Left forelimb (tissue), 1 donor: ENCODE measurements around the gene PPP4R1.

Source experiments
- DNase-seq: peaks from one replicate; pipeline ENCODE4 v3.0.0-alpha.2; 2018; ENCODE audit warnings: low spot score

The PPP4R1 gene

DNA sequence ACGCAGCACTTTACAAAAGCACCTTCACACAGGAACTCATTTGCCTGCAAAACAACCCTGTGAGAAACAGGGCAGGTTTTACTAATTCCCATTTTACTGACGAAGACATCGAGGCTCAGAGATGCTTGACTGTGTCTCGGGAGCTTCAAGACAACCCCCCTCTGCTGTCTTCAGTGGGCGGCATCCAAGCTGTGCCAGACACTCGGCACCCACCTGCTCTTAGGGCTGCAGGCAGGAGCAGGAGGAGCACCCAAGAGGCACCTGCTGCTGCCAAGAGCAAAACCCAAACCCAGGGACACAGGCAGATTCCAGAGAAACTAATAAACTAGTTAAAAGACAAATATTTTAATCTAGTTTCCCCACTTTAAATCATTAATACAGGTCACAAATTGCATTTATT lies 67.9 kb downstream of the PPP4R1 start:
- DNase-seq = no peak

DNA sequence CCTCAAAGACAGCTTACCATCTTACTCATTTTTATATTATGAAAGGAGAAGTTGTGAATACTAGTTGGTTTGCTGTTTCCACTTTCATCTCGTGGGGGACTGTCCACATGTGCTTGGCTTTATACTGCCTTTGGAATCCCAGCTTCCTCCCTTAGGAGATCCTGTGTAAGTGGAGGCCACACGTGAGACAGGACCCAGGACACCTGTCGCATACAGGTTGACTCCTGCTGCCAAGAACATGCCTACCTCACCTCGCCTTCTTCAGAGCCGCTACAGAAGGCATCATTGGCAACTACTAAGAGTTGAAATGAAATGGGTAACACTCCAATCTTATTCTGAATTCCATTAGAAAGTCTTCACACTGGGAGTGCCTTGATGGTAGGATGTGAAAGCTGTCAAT lies 69.3 kb downstream of the PPP4R1 start:
- no peak for DNase-seq

DNA sequence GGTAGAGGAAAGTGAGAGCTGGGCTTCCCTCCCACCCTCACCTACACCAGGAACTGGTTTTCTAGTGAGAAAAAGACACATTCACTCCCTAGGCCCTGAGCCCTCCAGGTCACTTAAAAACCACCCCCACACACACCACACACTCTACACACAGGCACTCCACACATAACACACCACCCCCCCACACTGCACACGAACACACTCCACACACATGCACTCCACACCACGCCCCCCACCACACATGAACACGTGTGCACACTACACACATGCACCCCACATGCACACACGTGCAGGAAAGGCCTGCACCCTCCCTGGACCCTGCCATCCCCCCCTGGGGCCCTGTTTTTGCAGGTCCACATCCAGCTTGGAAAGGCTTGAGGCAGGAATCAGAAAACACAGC lies 71.4 kb downstream of the PPP4R1 start:
- DNase-seq = no peak

DNA sequence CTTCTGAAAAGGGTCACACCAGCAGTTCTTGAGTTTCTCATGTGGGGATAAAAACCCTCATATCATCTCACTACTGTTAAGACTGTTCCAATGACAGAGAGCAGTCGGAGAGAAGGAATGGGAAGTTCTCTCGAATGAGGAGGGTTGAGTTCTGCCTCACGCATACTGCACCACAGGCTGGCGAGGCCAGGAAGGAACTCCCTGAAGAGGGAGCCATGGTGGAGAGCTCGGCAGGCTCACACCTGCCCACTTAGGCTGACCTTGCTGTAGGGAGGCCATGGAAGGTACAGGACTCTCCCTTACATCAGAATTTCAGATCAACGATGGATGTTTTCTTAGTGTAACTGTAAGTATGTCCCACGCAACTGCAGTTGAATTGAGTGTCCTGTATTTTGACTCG lies 74.4 kb downstream of the PPP4R1 start:
- no peak for DNase-seq

DNA sequence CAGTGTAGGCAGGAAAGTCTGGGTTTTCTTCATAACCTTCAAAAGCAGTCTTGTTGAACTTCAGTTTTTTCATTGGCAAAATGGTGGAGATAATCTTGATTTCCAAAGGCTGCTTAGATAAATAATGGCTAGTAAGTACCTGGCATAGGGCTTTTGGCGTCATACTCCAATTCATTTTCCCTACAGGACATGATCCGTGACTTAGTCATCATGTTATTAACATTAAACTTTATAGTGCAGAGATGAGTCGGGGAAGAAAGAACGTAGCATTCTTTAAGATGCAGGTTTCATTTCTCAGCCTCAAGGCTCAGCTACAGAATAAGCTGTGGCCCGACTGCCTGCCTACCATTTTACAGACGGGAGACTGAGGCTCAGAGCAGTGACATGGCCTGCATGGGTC lies 75.1 kb downstream of the PPP4R1 start:
- no peak for DNase-seq

DNA sequence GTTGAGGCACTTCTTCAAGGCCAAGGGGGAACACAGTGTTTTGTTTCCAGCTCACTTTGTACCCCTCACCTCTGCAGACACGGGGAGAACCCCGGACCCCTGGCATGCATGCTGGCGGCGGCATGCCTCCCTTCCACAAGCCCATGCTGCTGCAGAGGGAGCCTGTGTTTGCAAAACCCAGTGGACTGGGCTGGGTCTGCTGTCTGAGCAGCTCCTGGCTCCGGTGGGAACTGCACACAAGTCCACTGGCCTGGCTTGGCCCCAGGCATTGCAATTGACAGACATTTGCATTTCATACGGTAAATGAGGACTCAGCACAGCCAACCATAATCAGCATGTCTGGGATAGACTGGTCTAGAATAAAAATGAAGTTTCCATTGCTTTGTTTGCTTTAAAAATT lies 76.7 kb downstream of the PPP4R1 start:
- no peak for DNase-seq

DNA sequence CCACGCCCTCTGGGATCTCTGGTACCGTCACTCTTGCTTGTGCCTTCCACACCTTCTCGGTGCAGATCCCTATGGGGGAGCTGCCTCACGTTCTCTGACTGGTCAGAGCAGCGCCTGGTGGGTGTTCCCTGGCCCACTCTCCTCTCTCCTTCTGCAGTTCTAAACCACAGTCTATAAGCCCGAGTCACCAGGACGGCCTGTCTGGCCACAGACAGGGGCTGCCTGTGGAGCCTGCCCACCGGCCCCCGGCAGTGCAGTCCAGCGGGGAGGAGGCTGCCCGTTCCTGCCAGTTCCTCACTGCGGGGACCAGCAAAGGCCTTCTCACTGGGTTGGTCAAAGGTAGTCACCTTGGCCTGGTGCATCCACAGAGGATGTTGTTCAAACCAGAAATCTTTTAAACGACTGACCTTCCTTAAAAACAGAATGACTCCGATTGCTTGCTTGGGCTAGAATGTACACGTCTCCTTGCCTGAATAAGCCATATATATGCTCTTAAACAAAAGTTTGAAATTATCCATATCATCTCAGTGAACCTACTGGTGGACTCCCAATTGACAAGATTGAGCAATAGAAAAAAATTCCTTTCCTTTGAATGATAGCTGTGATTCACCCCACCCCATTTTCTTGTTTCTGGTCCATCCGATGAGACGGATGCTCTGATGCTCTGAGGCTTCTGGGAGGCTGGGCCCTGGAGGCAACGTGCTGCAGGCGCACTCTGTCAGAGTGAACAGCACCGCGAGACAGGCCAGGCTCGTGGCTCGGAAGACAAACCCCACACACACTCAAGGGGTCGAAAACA lies 77.8 kb downstream of the PPP4R1 start:
- DNase-seq = no peak

DNA sequence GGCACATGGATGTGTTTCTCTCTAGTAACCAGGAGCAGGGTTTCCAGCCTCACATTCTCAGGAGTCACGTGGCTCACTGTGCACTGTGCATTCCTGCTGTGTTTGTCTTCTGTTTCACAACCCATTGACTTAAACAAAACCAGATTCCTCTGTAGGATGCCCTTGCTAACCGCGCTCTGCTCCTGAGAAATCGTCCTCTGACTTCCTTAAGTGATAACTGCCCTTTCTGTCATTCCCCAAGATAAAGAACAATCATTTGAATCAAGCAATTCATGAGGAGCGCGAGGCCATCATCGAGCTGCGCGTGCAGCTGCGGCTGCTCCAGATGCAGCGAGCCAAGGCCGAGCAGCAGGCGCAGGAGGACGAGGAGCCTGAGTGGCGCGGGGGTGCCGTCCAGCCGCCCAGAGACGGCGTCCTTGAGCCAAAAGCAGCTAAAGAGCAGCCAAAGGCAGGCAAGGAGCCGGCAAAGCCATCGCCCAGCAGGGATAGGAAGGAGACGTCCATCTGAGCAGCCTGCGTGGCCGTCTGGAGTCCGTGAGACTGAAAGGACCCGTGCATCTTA lies 78.8 kb downstream of the PPP4R1 start:
- peak; percentile 71 for DNase-seq

DNA sequence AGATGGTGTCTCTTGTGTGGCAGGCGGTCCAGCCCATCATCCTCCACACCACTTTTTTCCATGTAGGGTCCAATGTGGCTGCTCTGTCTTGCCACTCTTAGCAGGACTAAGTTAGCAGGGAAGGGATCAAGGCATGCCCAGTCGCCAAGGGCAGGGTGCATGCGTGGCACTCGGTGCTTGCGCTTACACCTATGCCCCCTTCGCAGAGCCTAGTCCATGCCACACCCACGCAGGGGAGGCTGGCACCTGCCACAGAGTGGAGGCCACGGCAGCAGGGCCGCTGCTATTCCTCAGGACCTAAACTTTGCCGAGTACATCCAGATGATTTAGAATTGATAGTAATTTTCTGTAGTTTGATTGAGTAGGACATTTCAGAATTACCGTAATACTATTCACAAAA lies 79.5 kb downstream of the PPP4R1 start:
- no peak for DNase-seq

DNA sequence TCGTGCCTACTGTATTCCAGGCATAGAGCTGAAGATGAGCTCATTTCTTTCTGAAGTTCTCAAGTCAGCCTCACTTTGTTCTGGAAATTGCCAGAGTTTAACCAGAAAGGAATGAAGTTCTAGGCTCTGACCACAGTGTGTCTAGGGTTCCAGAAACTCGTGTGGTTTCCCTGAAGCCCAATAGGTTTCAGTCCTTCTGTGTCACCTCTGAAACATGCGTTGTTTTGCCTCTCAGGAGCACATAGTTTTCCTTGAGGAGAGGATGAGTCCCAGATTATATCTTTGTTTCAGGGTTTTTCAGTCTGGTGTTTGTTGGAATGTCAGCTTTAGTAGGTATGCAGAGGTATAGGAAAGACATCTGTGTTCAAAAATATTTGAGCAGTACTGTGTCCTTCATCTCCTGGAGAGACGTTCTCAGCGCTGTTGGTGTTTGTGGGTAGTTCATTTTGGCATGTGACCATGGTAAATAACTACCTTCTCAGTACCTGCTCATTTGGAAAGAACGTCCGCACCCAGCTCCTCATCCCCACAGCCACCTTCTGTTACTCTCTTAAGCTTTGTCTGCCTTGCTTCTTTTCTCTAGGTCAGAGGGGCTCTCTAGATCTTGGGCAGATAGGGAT lies 82.5 kb downstream of the PPP4R1 start:
- DNase-seq = no peak

DNA sequence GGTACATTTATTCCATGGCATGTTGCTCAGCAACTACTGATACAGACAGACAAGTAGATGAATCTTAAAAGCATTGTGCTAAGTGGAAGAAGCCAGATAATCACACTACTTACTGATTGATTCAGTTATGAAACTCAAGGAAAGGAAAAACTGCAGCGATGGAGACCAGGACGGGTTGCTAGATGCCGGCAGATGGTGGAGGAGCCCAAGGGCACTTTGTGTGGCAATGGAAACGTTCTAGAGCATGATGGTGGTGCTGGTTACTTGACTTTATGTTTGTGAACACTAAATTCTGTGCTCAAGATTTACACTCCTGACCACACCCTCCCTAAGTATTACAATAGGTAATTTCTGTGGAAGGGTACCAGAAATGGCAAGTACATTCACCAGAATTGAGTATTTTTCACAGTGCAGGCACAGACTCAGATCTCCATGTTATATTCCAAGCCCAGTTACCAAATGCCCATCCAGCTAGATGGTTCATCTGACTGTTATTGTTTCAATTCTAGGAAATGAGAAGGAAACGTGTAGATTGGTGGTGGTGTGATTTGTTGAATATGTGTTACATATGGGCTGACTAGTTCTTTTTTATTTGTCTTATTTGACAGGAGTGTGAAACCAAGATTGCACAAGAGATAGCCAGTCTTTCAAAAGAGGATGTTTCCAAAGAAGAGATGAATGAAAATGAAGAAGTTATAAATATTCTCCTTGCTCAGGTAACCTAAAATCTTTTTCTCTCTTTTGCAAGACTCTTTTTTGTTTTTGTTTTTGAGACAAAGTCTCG lies 83.9 kb downstream of the PPP4R1 start:
- DNase-seq = no peak

DNA sequence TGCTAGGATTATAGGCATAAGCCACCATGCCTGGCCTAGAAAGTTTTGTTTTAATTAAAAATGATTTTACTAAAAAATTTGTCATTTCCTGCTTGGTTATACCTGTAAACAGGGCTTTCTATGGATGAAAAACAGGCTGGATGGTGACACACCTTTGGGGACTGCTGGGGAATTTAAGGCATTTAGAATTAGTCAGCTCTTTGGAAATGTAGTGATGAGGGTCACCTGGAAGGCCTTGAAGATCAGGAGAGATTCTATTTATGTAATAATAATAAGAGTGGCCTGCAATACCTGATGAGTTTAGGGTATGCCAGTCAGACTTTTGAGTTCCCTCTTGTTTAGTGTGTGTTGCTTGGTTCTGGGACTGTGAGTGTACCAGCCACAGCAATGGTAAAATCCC lies 87.9 kb downstream of the PPP4R1 start:
- DNase-seq = no peak

DNA sequence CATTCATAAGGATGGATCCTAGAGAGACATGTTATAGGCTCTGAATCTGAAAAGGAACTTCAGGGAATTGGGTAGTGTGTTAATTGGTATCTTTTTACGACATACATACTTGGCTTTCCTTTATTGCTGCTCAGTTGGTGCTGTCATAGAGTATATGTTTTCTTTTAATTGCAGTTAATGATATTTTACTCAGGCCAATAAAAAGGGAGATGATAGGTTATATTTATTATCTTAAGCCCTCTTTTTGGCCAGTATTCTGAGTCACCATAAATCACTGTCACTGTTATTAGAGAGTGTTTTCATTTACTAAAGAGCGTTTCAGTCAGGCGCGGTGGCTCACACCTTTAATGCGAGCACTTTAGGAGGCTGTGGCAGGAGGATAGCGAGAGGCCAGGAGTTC lies 91.4 kb downstream of the PPP4R1 start:
- no peak for DNase-seq

DNA sequence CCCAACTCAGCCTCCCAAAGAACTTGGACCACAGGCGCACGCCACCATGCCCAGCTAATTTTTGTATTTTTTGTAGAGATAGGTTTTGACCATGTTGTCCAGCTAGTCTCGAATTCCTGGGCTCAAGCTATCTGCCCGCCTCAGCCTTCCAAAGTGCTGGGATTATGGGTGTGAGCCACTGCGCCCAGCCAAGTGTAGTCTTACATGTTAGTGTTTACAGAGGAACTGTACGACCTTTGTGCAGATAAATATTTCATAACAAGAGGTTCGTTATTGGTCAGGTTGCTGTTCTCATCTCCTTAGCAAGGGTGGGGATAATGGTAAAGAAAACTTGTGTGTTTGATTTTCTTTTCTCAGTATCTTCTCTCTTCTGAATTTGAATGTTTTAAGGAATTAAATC lies 92.6 kb downstream of the PPP4R1 start:
- no peak for DNase-seq

DNA sequence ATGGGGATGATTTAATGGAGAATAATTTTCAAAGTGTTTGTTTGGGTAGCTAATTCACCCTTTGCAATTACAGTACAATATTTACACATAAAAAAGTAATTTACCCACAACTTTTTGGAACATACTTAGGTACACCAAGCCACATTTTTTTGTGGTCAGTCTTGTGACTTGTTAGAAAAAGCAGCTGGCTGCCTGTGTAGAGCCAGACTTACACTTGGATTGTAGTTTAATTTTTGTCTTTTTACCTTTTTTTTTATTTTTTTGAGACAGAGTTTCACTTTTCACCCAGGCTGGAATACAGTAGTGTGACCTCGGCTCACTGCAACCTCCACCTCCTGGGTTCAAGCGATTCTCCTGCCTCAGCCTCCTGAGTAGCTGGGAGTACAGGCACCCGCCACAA lies 93.7 kb downstream of the PPP4R1 start:
- DNase-seq = no peak

DNA sequence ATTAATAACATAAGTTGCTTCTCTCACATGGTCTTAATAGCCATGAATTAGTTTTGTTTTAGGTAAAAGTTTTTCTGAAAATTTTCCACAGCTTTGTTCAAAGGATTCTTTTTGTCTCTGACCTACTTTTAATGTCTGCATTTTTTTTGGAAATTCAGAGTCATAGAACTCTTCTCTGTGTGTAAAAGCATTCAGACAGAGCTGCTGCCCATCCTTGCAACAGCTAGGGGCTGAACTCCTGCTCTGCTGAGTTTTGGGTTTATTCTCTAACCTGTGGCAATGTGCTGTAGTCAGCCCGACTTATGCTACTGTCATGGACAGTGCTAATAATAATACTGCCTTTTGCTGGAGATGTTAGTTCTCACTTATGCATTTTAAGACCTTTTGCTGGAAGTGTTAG lies 95.0 kb downstream of the PPP4R1 start:
- DNase-seq = no peak

DNA sequence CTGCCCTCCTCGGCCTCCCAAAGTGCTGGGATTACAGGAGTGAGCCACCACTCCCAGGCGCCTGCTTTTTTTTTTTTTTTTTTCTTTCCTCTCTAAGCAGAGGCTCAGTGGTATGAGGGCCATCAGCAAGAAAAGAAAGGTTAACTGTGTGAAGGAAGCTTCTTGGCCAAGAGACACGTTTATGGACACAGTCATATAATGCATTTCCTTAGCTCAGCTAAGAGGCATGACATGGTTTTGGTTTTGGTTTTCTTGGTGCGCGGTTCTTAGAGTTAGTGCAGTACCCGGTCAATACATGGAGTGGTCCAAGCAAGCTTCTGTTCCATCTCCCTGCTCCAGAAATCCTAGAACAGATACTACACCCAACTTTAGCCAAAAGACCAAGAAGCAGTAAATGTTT lies 96.5 kb downstream of the PPP4R1 start:
- no peak for DNase-seq

DNA sequence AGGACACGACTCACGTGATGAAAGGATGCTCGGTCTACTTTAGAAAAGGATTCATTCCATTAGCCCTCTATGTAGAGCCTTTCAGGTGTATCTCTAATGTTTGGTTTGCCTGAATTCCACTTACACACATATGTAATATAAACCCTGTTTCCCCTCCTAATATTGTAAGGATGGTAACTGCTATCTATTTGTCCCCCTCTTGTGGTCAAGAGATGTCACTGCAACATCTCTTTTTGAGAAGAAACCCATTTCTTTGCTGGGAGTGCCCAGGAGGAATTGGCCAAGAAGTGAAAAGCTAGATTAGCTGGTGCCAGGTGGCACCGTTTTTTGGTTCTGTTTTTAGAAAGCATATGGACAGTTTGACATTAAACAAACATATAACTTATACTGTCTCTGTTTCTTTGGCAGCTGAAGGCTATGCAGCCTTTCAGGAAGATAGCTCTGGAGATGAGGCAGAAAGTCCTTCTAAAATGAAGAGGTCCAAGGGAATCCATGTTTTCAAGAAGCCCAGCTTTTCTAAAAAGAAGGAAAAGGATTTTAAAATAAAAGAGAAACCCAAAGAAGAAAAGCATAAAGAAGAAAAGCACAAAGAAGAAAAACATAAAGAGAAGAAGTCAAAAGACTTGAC lies 97.8 kb downstream of the PPP4R1 start:
- DNase-seq = no peak

DNA sequence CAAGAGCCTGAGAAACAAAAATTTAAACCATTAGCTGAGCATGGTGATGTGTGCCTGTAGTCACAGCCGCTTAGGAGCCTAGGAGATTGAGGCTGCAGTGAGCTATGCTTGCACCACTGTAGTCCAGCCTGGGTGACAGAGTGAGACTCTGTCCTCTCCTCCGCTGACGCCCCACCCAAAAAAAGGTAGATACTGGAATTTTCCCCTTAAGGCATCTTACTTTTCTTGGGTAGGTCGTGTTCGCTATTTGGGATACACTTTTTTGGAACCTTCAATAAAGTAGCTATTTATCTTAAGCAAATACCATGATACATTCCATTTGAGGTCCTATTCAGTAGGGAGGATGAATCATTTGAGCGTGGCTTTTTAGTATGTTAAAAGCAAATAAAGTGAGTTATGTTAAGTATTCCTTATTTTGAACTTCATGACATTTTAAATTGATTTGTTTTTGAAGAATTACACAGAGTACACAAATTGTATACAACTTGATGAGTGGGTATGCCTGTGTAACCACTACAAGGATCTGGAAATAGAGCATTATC lies 100.3 kb downstream of the PPP4R1 start:
- DNase-seq = no peak

DNA sequence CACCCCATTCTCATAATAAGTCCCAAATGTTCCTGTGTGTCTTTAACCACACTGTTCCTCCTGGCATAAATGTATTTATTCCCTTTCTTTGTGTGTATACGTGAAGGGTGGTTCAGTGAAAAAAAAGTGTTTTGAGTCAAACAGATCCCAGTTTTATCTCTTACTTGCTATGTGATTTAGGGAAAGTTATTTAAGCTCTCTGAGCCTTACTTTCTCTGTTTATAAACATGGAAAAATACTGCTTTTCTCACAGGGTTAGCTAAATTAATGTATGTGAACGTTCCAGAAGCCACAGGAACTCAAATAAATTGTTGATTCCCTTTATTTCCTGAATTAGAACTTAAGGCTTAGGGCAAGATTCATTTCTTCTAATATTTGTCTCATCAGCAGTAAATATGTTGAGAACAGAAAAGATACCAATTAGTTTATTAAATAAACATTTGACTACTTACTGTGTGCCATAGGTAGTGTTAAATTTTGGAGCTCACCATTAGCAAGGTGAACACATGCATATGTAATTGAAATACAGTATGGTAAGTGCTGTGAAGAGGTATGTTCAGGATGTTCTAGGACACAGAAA lies 105.8 kb downstream of the PPP4R1 start:
- DNase-seq = no peak

DNA sequence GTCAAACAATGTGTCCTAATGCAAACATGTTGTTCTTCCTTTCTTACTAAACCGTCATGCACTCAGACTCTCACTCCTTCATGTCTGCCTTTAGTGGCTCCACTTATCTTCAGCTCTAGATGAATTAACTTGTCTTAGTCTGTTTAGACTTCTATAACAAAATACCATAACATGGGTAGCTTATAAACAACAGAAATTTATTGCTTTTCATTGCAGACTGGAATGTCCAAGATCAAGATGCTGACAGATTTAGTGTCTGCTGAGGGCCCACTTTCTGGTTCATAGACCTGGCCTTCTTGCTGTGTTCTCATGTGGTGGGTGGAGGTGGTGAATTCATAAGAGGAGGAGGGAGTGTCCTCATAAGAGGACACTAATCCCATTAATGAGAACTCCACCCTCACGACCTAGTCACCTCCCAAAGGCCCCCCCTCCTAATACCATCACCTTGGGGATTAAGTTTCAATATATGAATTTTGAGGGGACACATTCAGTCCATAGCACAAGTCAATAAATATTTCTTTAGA lies 106.7 kb downstream of the PPP4R1 start:
- DNase-seq = no peak
